22Rv1 (cell line): ENCODE data around the gene SYNGR1.

Experiments
- CTCF ChIP-seq: fragments of 450-650 bp; IDR thresholded peaks from 2 replicates; pipeline ENCODE4 v1.5.1; 2017; ENCODE audit warnings: mild to moderate bottlenecking
- ZFX ChIP-seq: fragments of 450-650 bp; IDR thresholded peaks from 2 replicates; pipeline ENCODE4 v1.6.1; 2017; ENCODE audit warnings: antibody characterized with exemption, borderline replicate concordance

- TF ChIP-seq CTCF (no peak), ZFX (no peak)
Observed at GRCh38 chr22:39379756-39380730, 30.3 kb downstream of the SYNGR1 start.
